SKM-1 (cell line): ENCODE results near the gene HYI.
A peak's percentile ranks its signal among the peaks of the same experiment; 100 is the strongest.
"Not testable (repeated sequence)": the region's sequence is repeated elsewhere in the genome, so short reads cannot be mapped to it uniquely, and the experiment has no call there.

ENCODE experiments used
- DNase-seq: peaks from one replicate; lab custom pipeline; 2025; ENCODE audit not compliant: unreplicated experiment; lab: John Stamatoyannopoulos, UW

The HYI gene

GRCh38 chr1:43432171-43432860 lies 21.4 kb downstream of the HYI start:
- DNase-seq = no peak

- DNase-seq = no peak
Observed at GRCh38 chr1:43431676-43432075, 22.1 kb downstream of the HYI start.

- no peak for DNase-seq
Observed at GRCh38 chr1:43430831-43431230, 22.9 kb downstream of the HYI start.

GRCh38 chr1:43427941-43428340 lies 25.8 kb downstream of the HYI start:
- DNase-seq = no peak

GRCh38 chr1:43427524-43427923 lies 26.2 kb downstream of the HYI start:
- no peak for DNase-seq

GRCh38 chr1:43426221-43426620 lies 27.5 kb downstream of the HYI start:
- no peak for DNase-seq

- no peak for DNase-seq
Observed at GRCh38 chr1:43425045-43425444, 28.7 kb downstream of the HYI start.

GRCh38 chr1:43423672-43424550 lies 29.8 kb downstream of the HYI start:
- no peak for DNase-seq

GRCh38 chr1:43422995-43423671 lies 30.6 kb downstream of the HYI start:
- no peak for DNase-seq

- DNase-seq = no peak
Observed at GRCh38 chr1:43421976-43422750, 31.6 kb downstream of the HYI start.

- no peak for DNase-seq
Observed at GRCh38 chr1:43421396-43421795, 32.3 kb downstream of the HYI start.

- no peak for DNase-seq
Observed at GRCh38 chr1:43420874-43421273, 32.9 kb downstream of the HYI start.

- no peak for DNase-seq
Observed at GRCh38 chr1:43419627-43420425, 33.9 kb downstream of the HYI start.

GRCh38 chr1:43418858-43419257 lies 34.9 kb downstream of the HYI start:
- no peak for DNase-seq

GRCh38 chr1:43415901-43416300 lies 37.8 kb downstream of the HYI start:
- no peak for DNase-seq

- peak; percentile 20 for DNase-seq
Observed at GRCh38 chr1:43414634-43415223, 39.0 kb downstream of the HYI start.

GRCh38 chr1:43413426-43413825 lies 40.3 kb downstream of the HYI start:
- not testable (repeated sequence) for DNase-seq

GRCh38 chr1:43410571-43410970 lies 43.2 kb downstream of the HYI start:
- no peak for DNase-seq

- no peak for DNase-seq
Observed at GRCh38 chr1:43405876-43406234, 47.9 kb downstream of the HYI start.
